Upper lobe of left lung (tissue), 4 donors: ENCODE measurements around the gene SFRP2.

Experiments
- CTCF ChIP-seq, 6 experiments: fragments of 450-650 bp in 4 of 6; fragments of 200-600 bp in 2 of 6; sonication (generic) in 2 of 6; IDR thresholded peaks; one replicate each; pipeline ENCODE4 v1.5.1; 2016 to 2019; ENCODE audit warnings: antibody characterized with exemption in 6 of 6
- EP300 ChIP-seq, 4 donors: sonication (generic); formaldehyde crosslinking; IDR thresholded peaks; one replicate each; pipeline ENCODE4 v1.5.1; 2017; ENCODE audit warnings: antibody characterized with exemption in 4 of 4, control low read depth in 2 of 4
- POLR2A ChIP-seq, 4 donors: fragments of 450-650 bp; IDR thresholded peaks; one replicate each; pipeline ENCODE4 v1.5.1; 2016 to 2017; ENCODE audit warnings: antibody characterized with exemption in 4 of 4, mild to moderate bottlenecking in 2 of 4
- POLR2AphosphoS5 ChIP-seq, 2 donors: sonication (generic); formaldehyde crosslinking; IDR thresholded peaks; one replicate each; pipeline ENCODE4 v1.5.1; 2017; ENCODE audit warnings: antibody characterized with exemption in 2 of 2

GRCh38 chr4:153733751-153734448 lies 55.0 kb downstream of the SFRP2 start:
- TF ChIP-seq CTCF (IDR thresholded peaks at IDR 0.05) (no peak), POLR2AphosphoS5 (IDR thresholded peaks at IDR 0.05) (no peak), EP300 (IDR thresholded peaks at IDR 0.05) (no peak), POLR2A (IDR thresholded peaks at IDR 0.05) (no peak)
